COR-L47 (cell line): Measurements from ENCODE around the gene LMO1.

ENCODE experiments used
- DNase-seq: peaks from one replicate; lab custom pipeline; 2025; lab: John Stamatoyannopoulos, UW

LMO1 gene

GRCh38 chr11:8288166-8288772, 24.6 kb upstream of the LMO1 start:
- DNase-seq: no peak

- no peak for DNase-seq
Measured at GRCh38 chr11:8287703-8288102, 24.0 kb upstream of the LMO1 start.

GRCh38 chr11:8287297-8287696, 23.6 kb upstream of the LMO1 start:
- no peak for DNase-seq

GRCh38 chr11:8286886-8287285, 23.2 kb upstream of the LMO1 start:
- no peak for DNase-seq

- no peak for DNase-seq
Measured at GRCh38 chr11:8285796-8286195, 22.1 kb upstream of the LMO1 start.

- DNase-seq: no peak
Measured at GRCh38 chr11:8285228-8285627, 21.6 kb upstream of the LMO1 start.

GRCh38 chr11:8283465-8284230, 20.0 kb upstream of the LMO1 start:
- peak; percentile 8 for DNase-seq

- peak; percentile 29 for DNase-seq
Measured at GRCh38 chr11:8283100-8283464, 19.4 kb upstream of the LMO1 start.

- peak; percentile 22 for DNase-seq
Measured at GRCh38 chr11:8282631-8283030, 19.0 kb upstream of the LMO1 start.

GRCh38 chr11:8281266-8281665, 17.6 kb upstream of the LMO1 start:
- no peak for DNase-seq

GRCh38 chr11:8277691-8278090, 14.0 kb upstream of the LMO1 start:
- DNase-seq: no peak

GRCh38 chr11:8276528-8276927, 12.8 kb upstream of the LMO1 start:
- no peak for DNase-seq

GRCh38 chr11:8273287-8273686, 9.6 kb upstream of the LMO1 start:
- DNase-seq: no peak

- no peak for DNase-seq
Measured at GRCh38 chr11:8271106-8271886, 7.6 kb upstream of the LMO1 start.

- DNase-seq: no peak
Measured at GRCh38 chr11:8269636-8270035, 6.0 kb upstream of the LMO1 start.

GRCh38 chr11:8268530-8269400, 5.1 kb upstream of the LMO1 start:
- DNase-seq: peak; percentile 8

- DNase-seq: peak; percentile 29
Measured at GRCh38 chr11:8267831-8268529, 4.3 kb upstream of the LMO1 start.

- DNase-seq: no peak
Measured at GRCh38 chr11:8267280-8267679, 3.6 kb upstream of the LMO1 start.

GRCh38 chr11:8266246-8267241, 2.9 kb upstream of the LMO1 start:
- no peak for DNase-seq

GRCh38 chr11:8265681-8266241, 2.1 kb upstream of the LMO1 start:
- DNase-seq: no peak
